Epithelial cell of esophagus (primary cell): ENCODE results near the gene ATP1A4.

Source experiments
- DNase-seq: peaks from one replicate; pipeline ENCODE4 v3.0.0; 2010; ENCODE audit warnings: low read depth
- H3K4me3 ChIP-seq: 2 replicates; pipeline ENCODE4 v1.5.1; 2011; ENCODE audit warnings: mild to moderate bottlenecking, low read length, control low read depth
- CTCF ChIP-seq: IDR thresholded peaks from 2 replicates; pipeline ENCODE4 v1.5.1; 2011; ENCODE audit warnings: low read depth, mild to moderate bottlenecking, low read length, control low read depth, inconsistent platforms; ENCODE audit not compliant: insufficient read depth; ENCODE audit errors: missing control alignments

Gene ATP1A4

GRCh38 chr1:160146107-160146506 is 5.3 kb upstream of the ATP1A4 start:
- no peak overlapping the region for H3K4me3 ChIP-seq
- no peak for DNase-seq
- TF ChIP-seq CTCF = no peak

- no peak overlapping the region for H3K4me3 ChIP-seq
- TF ChIP-seq CTCF = no peak
- no peak for DNase-seq
These were observed 3.3 kb upstream of the ATP1A4 start for GRCh38 chr1:160148121-160148520.

GRCh38 chr1:160149233-160149632 is 2.2 kb upstream of the ATP1A4 start:
- no peak for TF ChIP-seq CTCF
- peak; percentile 20 for DNase-seq
- H3K4me3 ChIP-seq = no peak overlapping the region

- TF ChIP-seq CTCF = no peak
- peak; percentile 16 for DNase-seq
These were observed 1.7 kb upstream of the ATP1A4 start for GRCh38 chr1:160149716-160150115.

GRCh38 chr1:160154790-160155189 is 3.4 kb downstream of the ATP1A4 start:
- DNase-seq = no peak
- H3K4me3 ChIP-seq = no peak overlapping the region
- TF ChIP-seq CTCF = no peak

More at GRCh38 chr1:160149716-160150115, 1.7 kb upstream of the ATP1A4 start:
- H3K4me3 ChIP-seq = no peak overlapping the region

GRCh38 chr1:160156361-160156760 is 5.0 kb downstream of the ATP1A4 start:
- TF ChIP-seq CTCF = no peak
- no peak overlapping the region for H3K4me3 ChIP-seq
- DNase-seq = no peak

GRCh38 chr1:160157174-160157573 is 5.8 kb downstream of the ATP1A4 start:
- TF ChIP-seq CTCF = no peak
- H3K4me3 ChIP-seq = no peak overlapping the region
- DNase-seq = no peak
